IPS-NIHi7 (cell line): ENCODE results near the gene BLM.
A peak's percentile ranks its signal among the peaks of the same experiment; 100 is the strongest.
"Not testable (repeated sequence)": the region's sequence is repeated elsewhere in the genome, so short reads cannot be mapped to it uniquely, and the experiment has no call there.

Experiments used
- DNase-seq: peaks from one replicate; pipeline ENCODE4 v3.0.0; 2012; ENCODE audit warnings: mixed read lengths; ENCODE audit errors: extremely low spot score

Gene BLM

GRCh38 chr15:90716976-90717821 is at the start of gene BLM:
Gene BLM, plus strand, starts transcription at chr15:90717346. Its CDS starts 30,047 bp downstream, at chr15:90747393.
- peak; percentile 100 for DNase-seq

DNA sequence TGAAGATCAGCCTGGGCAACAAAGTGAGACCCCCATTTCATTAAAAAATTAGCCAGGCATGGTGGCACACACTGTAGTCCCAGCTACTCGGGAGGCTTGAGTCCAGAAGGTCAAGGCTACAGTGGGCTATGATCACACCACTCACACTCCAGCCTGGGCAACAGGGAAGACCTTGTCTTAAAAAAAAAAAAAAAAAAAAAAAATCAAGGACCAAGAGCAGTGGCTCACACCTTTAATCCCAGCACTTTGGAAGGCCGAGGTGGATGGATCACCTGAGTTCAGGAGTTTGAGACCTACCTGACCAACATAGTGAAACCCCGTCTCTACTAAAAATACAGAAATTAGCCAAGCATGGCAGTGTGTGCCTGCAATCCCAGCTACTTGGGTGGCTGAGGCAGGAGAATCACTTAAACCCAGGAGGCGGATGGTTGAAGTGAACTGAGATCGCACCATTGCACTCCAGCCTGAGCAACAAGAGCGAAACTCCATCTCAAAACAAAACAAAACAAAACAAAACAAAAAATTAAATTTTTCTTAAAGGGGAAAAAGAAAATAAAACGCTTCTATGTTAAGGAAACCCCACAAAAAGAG is 49.3 kb upstream of the BLM start:
- not testable (repeated sequence) for DNase-seq

DNA sequence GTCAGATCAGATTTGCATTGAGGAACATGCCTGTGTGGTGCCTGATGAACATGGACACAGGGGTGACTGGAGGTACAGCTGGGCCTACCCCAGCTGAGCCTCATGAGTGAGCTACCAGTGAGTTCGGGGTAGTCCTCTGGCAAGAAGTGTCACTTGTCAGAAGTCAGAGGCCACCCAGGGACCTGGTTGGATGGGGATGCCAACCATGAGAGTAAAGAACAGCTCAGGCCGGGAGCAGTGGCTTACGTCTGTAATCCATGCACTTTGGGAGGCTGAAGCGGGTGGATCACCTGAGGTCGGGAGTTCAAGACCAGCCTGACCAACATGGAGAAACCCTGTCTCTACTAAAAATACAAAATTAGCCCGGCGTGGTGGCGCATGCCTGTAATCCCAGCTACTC is 46.5 kb upstream of the BLM start:
- DNase-seq: not testable (repeated sequence)

- no peak for DNase-seq
Observed at GRCh38 chr15:90671216-90671615, 45.9 kb upstream of the BLM start.

DNA sequence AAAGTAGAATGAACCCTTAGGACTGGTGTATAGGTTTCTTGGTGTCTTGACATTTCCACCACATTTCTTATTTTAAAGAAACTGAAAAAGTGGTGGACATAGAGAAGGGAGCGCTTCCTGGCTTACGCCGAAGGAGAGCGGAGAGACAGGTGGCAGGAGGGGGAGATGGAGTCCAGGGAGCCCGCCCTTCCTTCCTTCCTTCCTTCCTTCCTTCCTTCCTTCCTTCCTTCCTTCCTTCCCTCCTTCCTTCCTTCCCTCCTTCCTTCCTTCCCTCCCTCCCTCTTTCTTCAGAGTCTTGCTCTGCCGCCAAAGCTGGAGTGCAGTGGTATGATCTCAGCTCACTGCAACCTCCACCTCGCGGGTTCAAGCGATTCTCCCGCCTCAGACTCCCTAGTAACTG is 43.8 kb upstream of the BLM start:
- not testable (repeated sequence) for DNase-seq

DNA sequence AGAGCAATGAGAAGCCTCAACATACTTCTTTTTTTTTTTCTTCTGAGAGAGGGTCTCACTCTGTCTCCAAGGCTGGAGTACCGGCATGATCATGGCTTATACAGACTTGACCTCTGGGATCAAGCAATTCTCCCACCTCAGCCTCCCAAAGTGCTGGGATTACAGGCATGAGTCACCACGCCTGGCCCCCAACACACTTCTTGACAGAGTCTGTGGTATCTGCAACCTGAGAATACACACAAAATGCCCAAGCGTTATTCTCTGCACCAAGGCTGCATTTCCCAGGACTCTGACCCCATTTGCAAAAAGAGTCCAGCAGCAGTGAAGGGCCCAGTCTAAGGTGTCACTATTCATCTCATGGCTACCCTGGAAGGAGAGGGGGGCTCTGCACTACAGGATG is 42.7 kb upstream of the BLM start:
- no peak for DNase-seq

DNA sequence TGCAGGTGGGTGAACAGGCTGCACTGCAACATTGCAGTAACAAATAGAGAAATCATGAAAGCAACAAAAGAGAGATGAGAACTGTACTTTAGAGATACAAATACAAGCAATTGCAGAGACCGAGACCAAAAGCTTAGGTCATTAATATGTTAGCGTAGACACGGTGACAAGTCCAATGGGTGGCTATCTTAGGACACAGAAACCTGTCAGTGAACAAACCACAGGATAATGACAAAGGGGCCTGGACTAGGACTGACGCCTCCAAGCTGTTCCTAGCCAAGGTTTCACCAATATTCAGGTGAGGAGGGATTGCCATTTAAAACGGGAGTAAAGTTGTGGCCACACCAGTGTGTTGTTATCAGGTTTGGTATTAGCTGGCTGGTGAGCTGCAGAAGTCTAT is 41.7 kb upstream of the BLM start:
- no peak for DNase-seq

GRCh38 chr15:90677807-90678790 is 39.0 kb upstream of the BLM start:
- DNase-seq: no peak

GRCh38 chr15:90679959-90680358 is 37.2 kb upstream of the BLM start:
- no peak for DNase-seq

- no peak for DNase-seq
Observed at GRCh38 chr15:90680371-90680935, 36.7 kb upstream of the BLM start.

DNA sequence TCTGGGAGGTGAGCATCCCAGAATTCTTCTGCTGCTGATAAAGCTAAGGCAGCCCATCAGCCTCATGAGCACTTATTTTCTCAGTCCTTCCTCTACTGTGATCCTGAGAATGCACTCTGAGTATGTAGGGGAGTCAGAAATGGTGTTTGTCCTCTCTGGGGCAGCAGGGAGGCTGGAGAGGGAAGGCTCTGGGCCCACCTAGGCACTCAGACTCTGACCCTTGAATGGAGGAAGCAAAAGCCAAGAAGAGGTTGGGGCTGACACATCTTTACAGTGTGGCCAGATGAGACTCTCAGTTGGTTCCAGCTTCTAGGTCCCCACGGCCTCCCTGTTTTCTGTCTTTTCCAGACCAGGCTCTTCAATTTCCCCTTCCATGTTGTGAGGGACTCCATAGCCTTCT is 36.1 kb upstream of the BLM start:
- DNase-seq: no peak

DNA sequence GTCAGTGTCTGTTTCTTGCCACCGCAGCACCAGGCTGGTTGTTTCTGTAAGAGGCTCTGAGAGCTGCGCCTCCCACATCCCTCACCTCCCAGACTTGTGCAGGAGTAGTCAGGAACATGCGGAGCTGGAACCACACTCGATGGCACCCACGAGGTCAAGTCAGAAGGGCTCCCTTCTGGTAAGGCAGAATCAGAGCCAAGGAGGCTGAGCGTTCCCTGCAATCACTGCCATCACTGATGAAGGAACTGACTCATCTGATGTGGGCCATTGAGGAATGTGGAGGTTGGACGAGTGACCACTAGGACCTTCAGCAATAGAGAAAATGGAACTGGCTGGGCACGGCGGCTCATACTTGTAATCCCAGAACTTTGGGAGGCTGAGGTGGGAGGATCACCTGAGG is 35.7 kb upstream of the BLM start:
- no peak for DNase-seq

DNA sequence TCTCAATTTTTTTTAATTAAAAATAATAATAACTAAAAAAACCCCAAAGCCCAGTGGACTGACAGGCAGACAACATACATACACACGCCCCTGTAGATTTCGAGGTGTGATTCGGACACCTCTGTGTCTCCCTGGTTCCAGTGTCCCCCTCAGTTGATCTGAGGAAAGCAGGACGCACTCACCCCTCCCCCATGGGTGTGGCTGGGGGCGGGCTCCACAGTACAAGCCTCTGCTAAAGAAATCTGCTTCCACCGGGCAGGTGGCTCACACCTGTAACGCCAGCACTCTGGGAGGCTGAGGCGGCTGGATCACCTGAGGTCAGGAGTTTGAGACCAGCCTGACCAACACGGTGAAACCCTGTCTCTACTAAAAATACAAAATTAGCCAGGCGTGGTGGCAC is 33.8 kb upstream of the BLM start:
- DNase-seq: no peak

DNA sequence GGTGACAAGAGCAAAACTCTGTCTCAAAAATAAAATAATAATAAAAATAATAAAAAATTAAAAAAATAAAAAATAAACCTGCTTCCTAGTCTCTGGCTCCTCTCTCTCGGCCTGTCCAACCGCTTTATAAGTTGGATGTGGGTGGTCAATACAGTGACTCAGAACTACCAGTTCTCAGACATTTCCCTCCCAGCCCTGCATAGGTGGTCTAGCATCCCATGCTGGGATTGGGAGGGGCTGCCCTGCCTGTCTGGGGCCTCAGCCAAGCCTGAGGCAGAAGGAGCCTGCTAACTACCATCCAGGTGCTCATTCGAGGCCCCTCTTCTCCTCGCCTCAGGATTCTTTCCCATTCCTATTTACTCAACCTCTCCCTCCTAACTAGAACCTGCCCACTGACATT is 33.3 kb upstream of the BLM start:
- DNase-seq: no peak

GRCh38 chr15:90684281-90684680 is 32.9 kb upstream of the BLM start:
- no peak for DNase-seq

GRCh38 chr15:90685591-90686434 is 31.3 kb upstream of the BLM start:
- DNase-seq: no peak

DNA sequence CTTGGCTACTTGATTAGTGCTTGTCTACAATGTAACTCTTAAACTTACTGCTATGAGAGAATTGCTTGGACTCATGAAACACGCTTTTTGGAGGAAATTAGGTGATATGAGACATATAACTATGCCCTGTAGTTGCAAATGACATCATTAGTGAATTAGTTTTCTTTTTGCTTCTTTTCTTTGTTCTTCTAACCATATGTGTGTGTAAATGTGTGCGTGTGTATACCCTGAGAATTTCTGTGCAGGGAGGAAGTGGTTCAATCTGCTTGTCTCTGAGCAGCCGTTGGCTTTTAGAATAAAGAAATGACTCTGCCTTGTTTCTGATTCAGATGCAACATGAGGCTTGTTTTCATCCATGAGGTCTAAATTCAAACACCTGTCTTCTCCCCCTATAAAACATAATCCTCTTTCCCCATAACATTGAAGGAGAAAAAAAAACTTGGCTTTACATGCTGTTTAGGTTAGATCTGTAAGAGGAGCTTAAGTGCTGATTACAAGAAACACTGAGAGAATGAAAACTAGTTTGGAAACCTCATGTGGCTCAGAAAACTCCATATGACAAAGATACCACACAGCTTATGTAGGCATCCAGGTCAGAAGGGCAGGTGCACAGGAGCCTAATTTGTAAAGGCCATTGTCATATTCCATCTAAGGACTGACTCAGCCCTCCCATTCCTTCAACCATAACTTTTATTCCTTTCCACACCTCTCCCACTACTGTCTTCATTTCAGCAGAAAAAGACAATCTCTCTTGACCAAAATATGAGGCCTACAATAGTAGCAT is 30.5 kb upstream of the BLM start:
- DNase-seq: no peak

GRCh38 chr15:90689326-90689961 is 27.7 kb upstream of the BLM start:
- not testable (repeated sequence) for DNase-seq

DNA sequence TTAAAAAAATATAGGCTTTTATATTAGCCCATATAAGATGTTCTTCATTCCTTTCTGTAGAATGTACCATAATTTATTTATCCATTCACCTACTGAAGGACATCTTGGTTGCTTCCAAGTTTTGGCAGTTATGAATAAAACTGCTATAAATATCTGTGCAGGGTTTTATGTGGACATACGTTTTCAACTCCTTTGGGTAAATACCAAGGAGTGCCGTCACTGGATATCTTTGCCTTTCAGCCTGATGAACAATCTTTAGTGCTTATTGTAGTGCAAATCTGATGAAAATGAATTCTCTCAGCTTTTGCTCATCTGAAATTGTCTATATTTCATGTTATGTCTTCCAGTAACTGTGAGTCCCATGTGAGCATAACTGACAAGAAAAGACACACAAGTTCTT is 26.6 kb upstream of the BLM start:
- DNase-seq: no peak

DNA sequence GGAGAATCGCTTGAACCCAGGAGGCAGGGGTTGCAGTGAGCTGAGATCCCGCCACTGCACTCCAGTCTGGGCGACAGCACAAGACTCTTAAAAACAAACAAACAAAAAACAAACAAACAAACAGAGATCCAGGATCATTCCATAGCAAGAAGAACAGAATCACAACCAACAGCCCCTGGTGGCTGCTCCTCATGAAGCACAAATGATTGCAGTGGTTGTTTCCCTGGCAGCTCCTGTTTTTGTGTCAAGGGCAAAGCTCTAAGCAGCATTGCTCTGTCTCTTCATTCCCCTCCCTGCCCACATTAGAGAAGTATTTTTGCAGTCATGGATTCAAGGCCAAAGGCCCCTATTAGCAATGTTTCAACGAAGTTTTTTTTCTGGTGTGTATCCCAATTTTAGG is 25.8 kb upstream of the BLM start:
- no peak for DNase-seq
